Activated CD8-positive, alpha-beta T cell treated with anti-CD3 and anti-CD28 coated beads for 36 hours (primary cell): ENCODE results near the gene HIGD1B. TPM values are rescaled to one million over a fixed set of nuclear protein-coding genes. Genes with fewer than 3 reads are reported as not detected.

Source experiments
- ATAC-seq: fragments of 200-7000 bp; cut with Tn5 transposase; one replicate; pipeline ENCODE4 v1.10.0; 2021; ENCODE audit warnings: mild to moderate bottlenecking, moderate library complexity
- CTCF ChIA-PET: fragments of 350-600 bp; sonication (Branson Sonifier 250); formaldehyde crosslinking; loops from one replicate; lab custom pipeline; 2021; ENCODE audit warnings: antibody characterized with exemption; lab: Charles Lee
- POLR2A ChIA-PET: fragments of 350-600 bp; sonication (Branson Sonifier 250); formaldehyde crosslinking; loops from one replicate; lab custom pipeline; 2021; ENCODE audit warnings: antibody characterized with exemption; lab: Charles Lee
- DNase-seq: peaks from one replicate; pipeline ENCODE4 v3.0.0-alpha.2; 2020
- H3K27ac Mint-ChIP-seq: one replicate; pipeline ENCODE4 v1.8.0; 2021; ENCODE audit warnings: mild to moderate bottlenecking, mixed read lengths
- H3K27me3 Mint-ChIP-seq: one replicate; pipeline ENCODE4 v1.8.0; 2021; ENCODE audit warnings: mixed read lengths
- H3K36me3 Mint-ChIP-seq: one replicate; pipeline ENCODE4 v1.8.0; 2021; ENCODE audit warnings: low read depth, mixed read lengths
- H3K4me1 Mint-ChIP-seq: one replicate; pipeline ENCODE4 v1.8.0; 2021; ENCODE audit warnings: low read depth, mixed read lengths
- H3K4me3 Mint-ChIP-seq: one replicate; pipeline ENCODE4 v1.8.0; 2021; ENCODE audit warnings: mild to moderate bottlenecking, moderate library complexity, mixed read lengths
- H3K9me3 Mint-ChIP-seq: one replicate; pipeline ENCODE4 v1.8.0; 2021; ENCODE audit warnings: mixed read lengths
- intact Hi-C: fragments of 100-400 bp; cut with micrococcal nuclease; formaldehyde crosslinking; loops from one replicate; pipeline ENCODE4 v1.10.0; 2022
- total RNA-seq, 2 experiments: library from RNA; stranded (reverse); gene quantifications; one replicate each; pipeline ENCODE4 v1.2.3, GENCODE V29; 2021
- TF ChIP-seq, protein P1 (sequence below): fragments of 200-600 bp; IDR thresholded peaks from one replicate; pipeline ENCODE4 v1.8.0; 2022; ENCODE audit warnings: antibody characterized with exemption, mild to moderate bottlenecking

The HIGD1B gene
- total RNA-seq, 2 experiments from 2014 or later: not detected

DNA sequence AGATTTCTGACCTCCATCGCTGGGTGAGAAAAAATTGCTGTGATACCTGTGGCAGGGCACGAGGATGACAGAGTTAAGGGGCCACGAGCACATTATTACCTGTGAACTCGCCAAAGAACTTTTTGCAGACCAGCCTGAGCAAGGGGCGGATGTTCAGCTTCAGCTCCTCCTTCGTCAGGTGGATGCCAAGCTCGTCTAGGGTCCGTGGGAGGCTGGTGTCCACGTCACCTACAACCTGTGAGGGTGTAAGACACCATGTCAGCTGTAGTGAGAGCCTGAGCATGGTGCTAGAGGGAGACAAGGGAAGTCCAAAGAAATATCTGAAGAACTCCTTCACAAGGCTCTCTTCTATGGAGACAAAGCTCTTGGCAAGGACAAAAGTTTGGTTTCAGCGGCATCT lies 17.1 kb downstream of the HIGD1B start:
- Mint-ChIP-seq H3K27me3 (no peaks in the 10 kb centered on the region), H3K9me3 (no peaks in the 10 kb centered on the region), H3K4me1 (no peaks in the 10 kb centered on the region), H3K36me3 (peaks cover 44% of the 10 kb centered on the region), H3K4me3 (no peak overlapping the region), H3K27ac (no peak overlapping the region)
- ChIA-PET POLR2A (interaction anchor here (0.6 to 2.6 kb wide), 9 partner anchors 13 to 177 kb away, joined by 3 to 10 read pairs (median 3); partner anchors contain the start of genes EFTUD2 and HIGD1B), CTCF (interaction anchor here (0.7 to 10.7 kb wide), 15 partner anchors 8 to 544 kb away, joined by 3 to 205 read pairs (median 4); no protein-coding TSS in a partner anchor)
- intact Hi-C loops: no loop called here
- TF ChIP-seq, protein P1, sequence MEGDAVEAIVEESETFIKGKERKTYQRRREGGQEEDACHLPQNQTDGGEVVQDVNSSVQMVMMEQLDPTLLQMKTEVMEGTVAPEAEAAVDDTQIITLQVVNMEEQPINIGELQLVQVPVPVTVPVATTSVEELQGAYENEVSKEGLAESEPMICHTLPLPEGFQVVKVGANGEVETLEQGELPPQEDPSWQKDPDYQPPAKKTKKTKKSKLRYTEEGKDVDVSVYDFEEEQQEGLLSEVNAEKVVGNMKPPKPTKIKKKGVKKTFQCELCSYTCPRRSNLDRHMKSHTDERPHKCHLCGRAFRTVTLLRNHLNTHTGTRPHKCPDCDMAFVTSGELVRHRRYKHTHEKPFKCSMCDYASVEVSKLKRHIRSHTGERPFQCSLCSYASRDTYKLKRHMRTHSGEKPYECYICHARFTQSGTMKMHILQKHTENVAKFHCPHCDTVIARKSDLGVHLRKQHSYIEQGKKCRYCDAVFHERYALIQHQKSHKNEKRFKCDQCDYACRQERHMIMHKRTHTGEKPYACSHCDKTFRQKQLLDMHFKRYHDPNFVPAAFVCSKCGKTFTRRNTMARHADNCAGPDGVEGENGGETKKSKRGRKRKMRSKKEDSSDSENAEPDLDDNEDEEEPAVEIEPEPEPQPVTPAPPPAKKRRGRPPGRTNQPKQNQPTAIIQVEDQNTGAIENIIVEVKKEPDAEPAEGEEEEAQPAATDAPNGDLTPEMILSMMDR: no peak
- ATAC-seq (peak; percentile 24), DNase-seq (no peak)

DNA sequence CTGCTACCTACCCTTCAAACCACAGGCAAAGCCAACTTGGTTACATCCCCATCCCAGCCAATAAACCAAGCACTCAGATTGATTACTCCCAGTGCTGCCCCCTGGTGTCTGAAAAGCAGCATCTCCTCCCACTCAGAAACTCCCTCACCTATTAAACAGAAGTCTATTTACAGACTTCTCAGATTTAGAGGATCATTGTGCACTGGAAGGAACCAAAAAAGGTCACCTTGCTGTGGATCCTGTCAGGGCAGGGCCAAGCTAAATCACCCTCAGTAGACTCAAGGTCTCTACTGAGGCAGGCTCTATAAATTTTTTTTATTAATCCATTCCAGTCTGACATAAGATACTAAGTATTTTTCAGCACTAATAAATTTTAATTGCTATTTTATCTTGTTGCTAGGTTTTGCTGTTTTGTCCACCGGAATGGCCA lies 17.6 kb downstream of the HIGD1B start:
- intact Hi-C loops: no loop called here
- H3K36me3 Mint-ChIP-seq: peaks cover 40% of the 10 kb centered on the region
- H3K9me3 Mint-ChIP-seq: no peaks in the 10 kb centered on the region
- ATAC-seq (peak; percentile 80), DNase-seq (peak; percentile 79)
- no peak overlapping the region for H3K27ac Mint-ChIP-seq
- TF ChIP-seq, protein P1: peak; percentile 67
- H3K27me3 Mint-ChIP-seq: no peaks in the 10 kb centered on the region
- H3K4me1 Mint-ChIP-seq: no peaks in the 10 kb centered on the region
- POLR2A ChIA-PET: interaction anchor here (0.5 to 2.6 kb wide), 10 partner anchors 12 to 137 kb away, joined by 3 to 10 read pairs (median 3); partner anchors contain the start of genes EFTUD2 and HIGD1B
- CTCF ChIA-PET: interaction anchor here (0.8 to 10.7 kb wide), 14 partner anchors 8 to 543 kb away, joined by 3 to 205 read pairs (median 4); no protein-coding TSS in a partner anchor
- H3K4me3 Mint-ChIP-seq: no peak overlapping the region

DNA sequence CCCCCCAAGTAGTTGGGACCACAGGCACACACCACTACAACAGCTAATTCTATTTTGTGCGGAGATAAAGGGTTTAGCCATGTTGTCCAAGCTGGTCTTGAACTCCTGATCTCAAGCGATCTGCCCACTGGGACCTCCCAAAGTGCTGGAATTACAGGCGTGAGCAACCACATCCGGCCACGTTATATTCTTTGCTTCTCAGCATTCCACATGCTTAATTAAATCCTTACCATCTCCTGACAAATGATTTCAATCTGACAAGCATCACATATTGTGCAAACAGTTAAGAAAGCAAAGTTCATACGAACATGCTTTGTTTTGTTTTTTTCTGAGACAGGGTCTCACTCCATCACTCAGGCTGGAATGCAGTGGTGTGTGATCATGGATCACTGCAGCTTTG lies 18.2 kb downstream of the HIGD1B start:
- Mint-ChIP-seq H3K4me3 (no peak overlapping the region), H3K27me3 (no peaks in the 10 kb centered on the region), H3K4me1 (no peaks in the 10 kb centered on the region), H3K36me3 (peaks cover 42% of the 10 kb centered on the region), H3K27ac (no peak overlapping the region), H3K9me3 (no peaks in the 10 kb centered on the region)
- POLR2A ChIA-PET: interaction anchor here (0.5 to 2.6 kb wide), 3 partner anchors 22 to 86 kb away, joined by 3 to 10 read pairs (median 4); partner anchors contain the start of gene EFTUD2
- no peak for DNase-seq
- TF ChIP-seq, protein P1: no peak
- CTCF ChIA-PET: interaction anchor here (1.1 to 10.7 kb wide), 10 partner anchors 8 to 156 kb away, joined by 3 to 205 read pairs (median 8); no protein-coding TSS in a partner anchor
- ATAC-seq: no peak
- intact Hi-C loops: loop anchor here (2.0 kb wide), 1 partner anchor 91 kb away; no protein-coding TSS in a partner anchor

DNA sequence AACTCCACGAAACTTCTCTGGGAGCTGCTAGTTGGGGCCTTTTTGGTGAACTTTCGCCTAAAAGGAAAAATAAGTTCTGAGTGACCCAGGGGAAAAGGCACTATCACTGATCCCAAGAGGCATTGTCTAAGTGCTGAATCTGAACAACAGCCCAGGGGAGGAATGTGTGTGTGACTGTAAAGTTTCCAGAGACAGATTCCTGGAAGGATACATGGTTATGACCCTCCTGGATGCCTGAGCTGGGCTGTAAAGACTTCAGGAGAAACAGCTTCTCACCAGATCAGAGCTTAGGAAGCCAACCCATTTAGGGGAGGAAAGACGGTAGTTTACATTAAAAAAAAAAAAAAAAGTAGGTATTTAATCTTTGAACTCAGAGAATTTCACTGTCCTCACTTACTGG lies 20.2 kb downstream of the HIGD1B start:
- DNase-seq: no peak
- Mint-ChIP-seq H3K4me1 (no peaks in the 10 kb centered on the region), H3K36me3 (peaks cover 50% of the 10 kb centered on the region), H3K9me3 (no peaks in the 10 kb centered on the region), H3K27ac (no peak overlapping the region), H3K27me3 (no peaks in the 10 kb centered on the region), H3K4me3 (no peak overlapping the region)
- intact Hi-C loops: loop anchor here (2.0 kb wide), 1 partner anchor 93 kb away; no protein-coding TSS in a partner anchor
- ChIA-PET CTCF (interaction anchor here (0.9 to 10.7 kb wide), 3 partner anchors 10 to 91 kb away, joined by 3 to 205 read pairs (median 10); no protein-coding TSS in a partner anchor), POLR2A (interaction anchor here (1.0 to 2.3 kb wide), 4 partner anchors 9 to 195 kb away, joined by 3 to 7 read pairs (median 4); no protein-coding TSS in a partner anchor)
- no peak for ATAC-seq
- TF ChIP-seq, protein P1: no peak

DNA sequence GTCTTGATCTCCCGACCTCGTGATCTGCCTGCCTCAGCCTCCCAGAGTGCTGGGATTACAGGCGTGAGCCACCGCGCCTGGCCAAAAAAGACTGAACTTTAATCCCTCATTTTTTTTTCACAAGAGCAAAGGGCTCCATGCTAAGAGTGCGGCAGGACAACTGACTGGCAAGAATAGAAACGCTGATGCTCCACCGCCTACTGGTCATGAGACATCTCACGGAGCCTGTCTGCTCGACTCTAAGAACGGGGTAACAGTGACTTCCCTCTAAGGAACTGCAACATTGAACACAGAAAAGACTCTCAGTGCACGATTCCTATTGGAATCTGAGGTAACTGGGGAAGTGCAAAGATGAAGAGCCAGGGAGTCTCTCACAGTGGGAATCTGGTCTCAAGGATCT lies 23.9 kb downstream of the HIGD1B start:
- Mint-ChIP-seq H3K4me1 (no peaks in the 10 kb centered on the region), H3K27me3 (no peaks in the 10 kb centered on the region), H3K36me3 (peaks cover 35% of the 10 kb centered on the region), H3K27ac (no peak overlapping the region), H3K4me3 (no peak overlapping the region), H3K9me3 (no peaks in the 10 kb centered on the region)
- ATAC-seq: no peak
- CTCF ChIA-PET: interaction anchor here (10.7 kb wide), 1 partner anchor 95 kb away, joined by 205 read pairs; no protein-coding TSS in a partner anchor
- DNase-seq: no peak
- intact Hi-C loops: no loop called here
- POLR2A ChIA-PET: no interaction called here
- TF ChIP-seq, protein P1: no peak
